Germinal center (tissue), 1 donor: ENCODE data around the gene WDR33.
A peak's percentile ranks its signal among the peaks of the same experiment; 100 is the strongest.

Experiments
- DNase-seq: peaks from one replicate; pipeline ENCODE4 v3.0.0; 2012; ENCODE audit warnings: mixed read lengths, low spot score

Gene WDR33

DNA sequence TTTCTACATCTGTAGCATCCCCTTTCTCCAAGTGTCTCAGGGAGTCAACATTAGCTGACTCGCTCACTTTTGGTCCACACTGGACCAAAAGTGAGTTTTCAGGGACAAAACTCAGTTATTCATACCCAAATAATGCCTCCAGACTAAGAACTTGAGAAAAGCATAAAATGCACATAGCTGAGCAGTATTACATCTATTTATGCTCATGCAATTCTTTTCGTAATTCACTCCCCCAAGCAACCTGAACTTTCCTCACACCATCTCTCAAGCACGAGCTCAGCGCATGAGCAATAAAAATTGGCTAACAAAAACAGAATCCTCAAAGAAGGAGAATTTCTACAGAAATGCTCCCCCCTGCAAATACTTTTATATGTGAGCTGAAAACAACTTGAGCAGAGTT, 92.7 kb downstream of the WDR33 start:
- DNase-seq = no peak

DNA sequence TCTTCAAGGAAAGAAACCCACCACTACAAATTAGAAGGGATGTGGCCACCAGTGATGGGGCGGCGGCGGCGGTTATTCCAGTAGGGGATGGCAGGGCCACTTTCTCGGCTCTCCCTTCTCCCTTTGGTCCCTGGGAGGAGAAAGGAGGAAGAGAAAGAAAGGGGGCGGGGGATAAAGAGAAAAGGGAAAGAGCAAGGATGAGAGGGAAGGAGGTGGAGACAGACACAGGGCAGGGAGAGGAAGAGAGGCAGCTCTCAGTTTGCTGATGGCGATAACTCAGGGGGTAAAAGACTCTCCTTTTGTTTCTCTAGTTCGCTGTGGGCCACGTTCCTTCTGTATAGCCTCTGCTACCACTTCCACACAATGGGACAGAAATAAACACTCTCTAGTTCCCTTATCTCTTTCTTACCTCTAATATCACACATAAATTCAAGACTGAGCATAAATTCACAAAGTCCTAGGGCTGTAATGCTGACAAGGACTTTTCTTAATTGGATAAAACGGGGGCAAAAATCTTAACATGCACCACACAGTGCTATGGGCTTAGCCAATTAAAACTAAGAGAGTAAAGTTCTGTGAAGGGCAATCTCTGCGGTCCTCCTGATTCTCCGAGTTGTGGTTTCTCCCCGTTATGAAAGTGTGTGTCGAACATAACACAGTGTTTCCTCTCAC, 95.1 kb downstream of the WDR33 start:
- DNase-seq = no peak

DNA sequence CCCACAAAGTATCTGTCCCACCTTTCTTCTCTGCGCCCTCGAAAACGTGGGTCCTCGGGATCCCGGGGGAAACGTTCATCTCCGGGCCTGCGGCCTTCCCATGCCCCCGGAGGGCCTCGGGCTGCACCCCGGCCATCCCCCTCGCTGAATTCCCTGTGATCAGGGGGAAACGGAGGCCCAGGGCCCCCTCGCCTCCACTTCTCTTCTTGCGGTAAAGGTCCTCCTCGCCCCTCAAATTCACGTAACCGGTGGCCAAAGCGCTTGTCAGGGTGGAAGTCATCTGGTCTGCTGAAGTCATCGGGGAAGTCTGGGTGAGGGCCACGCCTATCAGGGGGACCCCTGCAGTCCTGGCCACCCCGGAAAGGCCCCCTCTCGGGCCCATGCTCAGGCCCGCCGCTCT, 97.4 kb downstream of the WDR33 start:
- no peak for DNase-seq

DNA sequence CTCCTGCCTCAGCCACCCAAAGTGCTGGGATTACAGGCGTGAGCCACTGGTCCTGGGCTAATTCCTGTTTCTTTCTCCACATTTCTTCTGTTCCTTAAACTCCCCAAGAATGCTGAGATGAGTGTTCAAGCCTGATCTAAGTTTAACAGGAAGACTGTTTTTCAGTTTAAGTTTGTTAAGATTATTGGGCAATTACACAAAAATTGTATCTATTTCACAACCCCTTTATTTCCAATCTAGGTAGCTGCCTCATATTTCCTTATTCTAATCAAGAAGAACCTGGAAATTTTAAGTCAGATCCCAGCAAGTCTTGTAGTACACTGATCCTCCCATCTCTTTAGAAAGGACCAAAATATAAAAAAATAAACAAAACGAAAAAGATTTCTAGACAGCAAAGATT, 98.0 kb downstream of the WDR33 start:
- no peak for DNase-seq

DNA sequence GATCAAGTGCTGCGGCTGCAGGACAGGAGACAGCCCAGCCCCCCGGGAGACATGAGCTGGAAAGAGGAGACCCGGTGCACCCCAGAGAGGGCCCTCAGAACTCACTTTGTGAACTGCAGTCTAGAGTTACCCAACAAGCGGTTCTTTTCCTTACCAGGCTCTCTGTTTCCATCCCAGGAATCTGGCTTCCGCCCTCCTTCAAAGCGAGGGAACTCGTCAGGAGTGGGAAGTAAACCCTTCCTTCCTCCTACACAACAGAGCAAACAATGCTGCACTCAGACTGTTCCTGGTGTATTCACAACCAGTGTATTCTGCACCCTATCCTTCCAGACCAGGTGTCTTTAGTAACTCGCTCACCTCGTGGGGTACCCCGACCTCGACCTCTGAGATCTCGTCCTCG, 101.6 kb downstream of the WDR33 start:
- no peak for DNase-seq

DNA sequence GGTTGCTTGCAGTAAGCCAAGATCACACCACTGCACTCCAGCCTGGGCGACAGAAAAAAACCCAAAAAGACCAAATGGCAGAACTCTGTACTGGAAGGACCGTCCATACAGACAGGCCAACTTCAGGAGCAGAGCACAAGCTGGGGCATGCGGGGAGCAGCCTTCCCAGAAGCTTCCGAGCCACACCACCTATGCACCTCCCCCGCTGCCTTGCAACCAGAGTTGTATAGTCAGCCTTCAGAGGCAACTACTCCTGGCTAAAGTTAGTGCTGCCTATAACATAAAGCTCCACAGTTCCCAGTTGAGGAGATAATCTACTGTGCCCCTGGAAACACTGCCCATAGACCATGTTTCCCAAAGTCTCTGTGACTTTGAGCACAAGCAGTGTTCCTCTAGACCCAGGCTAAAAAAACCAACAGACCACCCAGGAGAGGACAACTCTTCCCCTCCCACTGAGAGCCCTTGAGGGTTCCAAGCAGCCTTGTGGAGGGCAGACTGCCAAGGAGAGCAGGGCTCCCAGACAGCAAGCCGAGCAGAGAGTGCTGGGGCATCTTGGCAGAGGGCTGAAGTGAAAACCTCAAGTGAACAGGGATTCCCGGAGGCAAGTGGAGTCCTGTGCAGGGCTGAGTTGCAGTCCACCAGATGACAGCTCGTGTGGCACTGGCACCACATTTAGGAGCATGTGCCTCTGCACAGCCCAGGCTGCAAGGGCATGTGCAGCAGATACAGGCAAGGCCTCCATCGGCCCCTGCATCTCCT, 102.9 kb downstream of the WDR33 start:
- no peak for DNase-seq

DNA sequence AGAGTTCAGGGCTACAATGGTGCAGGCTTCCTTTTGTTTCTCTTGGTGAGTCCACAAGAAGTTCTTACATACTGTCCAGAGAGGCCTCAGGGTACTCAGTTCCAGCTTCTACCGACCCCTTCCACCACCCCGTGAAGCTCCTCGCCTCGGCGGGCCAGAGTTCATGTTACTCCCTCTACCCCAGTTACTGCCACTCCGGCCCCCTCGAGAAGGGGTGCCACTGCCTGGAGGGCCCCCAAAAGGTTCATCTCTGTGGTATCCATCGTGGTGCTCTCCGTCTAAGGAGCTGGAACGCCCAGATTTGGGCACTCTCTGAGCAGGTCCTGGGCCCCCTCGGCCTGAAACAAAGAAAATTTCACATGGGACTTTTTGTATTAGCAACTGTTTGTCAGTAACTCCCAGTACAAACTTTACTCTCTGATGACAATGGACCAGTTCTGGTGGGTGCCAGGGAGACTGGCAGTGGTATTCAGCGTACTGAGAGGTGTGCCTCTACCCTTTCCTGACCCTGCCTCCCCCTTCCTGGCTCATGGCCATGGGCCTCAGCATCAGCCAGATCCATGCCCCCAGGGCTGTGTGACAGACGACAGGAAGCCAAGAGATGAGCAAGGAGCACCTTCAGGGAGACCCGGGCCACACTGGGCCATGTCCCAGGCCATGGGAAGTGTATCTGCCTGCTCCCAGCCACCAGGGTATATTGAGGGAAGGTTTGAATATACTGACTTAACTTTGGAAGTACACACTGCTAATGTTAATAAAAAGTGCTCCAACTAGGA, 104.6 kb downstream of the WDR33 start:
- DNase-seq = no peak

DNA sequence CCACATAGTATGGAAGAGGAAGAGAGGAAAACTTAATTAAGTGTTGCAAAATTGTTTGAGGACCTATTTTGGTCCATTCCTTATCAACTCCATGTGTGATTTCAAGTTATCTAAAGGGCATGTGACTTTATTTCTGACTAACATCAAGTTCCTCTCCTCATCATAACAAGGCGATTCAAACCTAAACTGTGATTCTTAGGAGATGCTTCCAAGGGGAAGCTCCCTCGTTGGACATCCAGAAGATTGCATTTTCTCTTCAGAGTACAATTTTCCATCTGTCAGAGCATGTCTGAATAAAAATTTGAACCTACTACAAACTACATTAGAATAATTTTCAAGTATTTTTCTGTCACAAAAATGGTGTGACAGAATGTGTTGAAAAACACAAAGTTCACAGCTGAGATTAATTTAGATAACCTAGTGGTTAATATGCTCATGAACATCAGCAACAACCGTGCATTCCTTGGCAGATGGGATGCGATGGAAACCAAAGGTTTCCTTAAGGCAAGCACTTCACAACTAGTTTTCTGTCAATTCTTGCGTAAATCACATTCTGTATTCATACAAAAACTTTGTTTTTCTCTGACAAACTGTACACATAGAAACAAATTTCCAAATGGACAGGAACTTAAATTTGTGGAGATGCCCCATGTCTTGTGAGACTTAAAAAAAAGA, 105.4 kb downstream of the WDR33 start:
- DNase-seq = no peak

DNA sequence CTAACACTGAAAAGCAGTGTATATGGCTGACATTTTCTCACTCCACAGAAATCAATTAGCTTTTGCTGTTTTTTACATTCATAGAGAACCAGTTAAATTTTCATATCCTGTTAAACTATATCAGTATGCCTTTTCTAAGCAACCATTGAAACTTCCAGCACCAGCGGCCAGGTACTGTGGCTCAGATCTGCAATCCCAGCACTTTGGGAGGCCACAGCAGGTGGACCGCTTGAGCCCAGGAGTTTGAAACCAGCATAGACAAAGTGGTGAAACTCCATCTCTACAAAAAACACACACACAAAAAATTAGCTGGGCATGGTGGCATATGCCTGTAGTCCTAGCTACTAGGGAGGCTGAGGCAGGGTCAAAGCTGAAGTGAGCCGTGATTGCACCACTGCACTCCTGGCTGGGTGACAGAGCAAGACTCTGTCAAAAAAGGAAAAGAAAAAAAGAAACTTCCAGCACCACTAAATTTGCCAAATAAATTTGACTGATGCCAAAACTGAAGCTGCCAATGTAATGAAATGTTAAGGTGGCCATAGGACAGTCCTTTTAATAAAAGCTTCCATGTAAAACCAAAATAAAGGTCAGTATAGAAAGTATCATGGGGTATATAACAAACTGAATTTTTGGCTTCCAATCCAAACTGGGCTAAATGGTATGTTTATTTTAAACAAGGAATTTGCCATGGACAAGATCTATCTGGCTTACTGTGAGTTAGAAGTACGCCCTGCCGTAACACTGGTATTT, 106.2 kb downstream of the WDR33 start:
- DNase-seq = no peak

DNA sequence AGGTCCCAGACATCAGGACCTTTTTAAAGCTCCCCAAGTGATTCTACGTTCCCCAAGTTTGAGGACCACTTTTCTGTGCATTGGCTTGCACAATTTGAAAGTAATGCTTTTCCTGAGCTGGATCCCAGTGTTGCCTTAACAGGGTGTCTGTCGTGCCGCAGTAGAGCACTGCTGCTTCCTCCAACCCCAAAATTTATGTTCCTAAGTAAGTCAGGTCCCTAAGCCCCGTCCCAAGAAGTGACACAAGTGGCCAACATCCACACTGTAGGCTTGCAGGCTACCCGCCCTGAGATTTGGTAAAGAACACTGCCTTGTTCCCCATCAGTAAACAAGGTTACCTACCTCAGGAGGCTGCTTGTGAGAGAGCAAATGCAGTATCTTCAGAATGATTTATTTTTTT, 107.7 kb downstream of the WDR33 start:
- no peak for DNase-seq

DNA sequence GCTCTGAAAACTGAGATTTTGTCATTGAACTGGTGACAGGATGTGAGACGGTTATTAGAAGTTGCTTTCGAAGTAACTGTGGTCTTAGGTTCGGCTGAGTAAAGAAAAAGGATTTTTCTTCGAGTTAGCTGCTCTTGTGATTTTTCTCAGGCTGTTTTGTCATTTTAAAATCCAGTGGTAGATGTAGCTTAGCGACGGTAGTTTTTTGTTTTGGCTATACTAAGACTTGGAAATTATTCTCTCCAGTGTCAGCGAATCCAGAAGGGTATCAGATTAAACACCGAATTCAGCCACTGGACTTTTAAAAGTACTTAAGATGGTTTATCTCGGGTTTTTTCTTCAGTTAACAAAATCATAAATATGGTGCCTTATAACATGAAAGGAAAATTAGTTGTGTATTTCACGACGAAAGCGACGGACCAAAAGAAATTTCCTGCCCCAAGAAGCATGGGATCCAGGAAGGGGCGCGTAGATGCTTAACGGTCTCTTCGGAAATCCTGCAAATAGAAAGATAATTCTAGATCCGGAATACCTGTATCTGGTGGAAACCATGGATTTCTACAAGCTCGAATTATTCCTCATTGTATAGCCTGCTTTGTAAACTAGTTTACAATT, 108.5 kb downstream of the WDR33 start:
- no peak for DNase-seq

DNA sequence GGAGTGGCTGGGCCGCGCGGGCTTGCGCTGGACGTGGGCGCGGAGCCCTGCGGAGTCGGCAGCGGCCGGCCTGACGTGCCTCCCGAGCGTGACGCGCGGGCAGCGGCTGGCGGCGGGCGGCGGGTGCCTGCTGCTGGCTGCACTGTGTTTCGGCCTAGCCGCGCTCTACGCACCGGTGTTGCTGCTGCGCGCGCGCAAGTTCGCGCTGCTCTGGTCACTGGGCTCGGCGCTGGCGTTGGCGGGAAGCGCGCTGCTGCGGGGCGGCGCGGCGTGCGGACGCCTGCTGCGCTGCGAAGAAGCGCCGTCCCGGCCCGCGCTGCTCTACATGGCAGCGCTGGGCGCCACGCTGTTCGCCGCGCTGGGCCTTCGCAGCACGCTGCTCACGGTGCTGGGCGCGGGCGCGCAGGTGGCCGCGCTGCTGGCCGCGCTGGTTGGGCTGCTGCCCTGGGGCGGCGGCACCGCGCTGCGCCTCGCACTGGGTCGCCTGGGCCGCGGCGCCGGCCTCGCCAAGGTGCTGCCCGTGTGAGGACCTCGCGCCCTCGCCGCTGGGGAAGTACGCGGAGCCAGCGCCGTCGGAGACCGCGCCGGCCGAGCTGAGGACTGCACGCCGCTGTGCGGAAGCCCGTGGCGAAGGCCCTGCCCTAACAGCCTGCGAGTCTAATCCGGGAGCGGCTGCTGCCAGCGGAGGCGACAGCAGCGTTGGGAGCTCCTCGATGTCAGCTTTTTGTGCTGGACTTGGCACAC, 109.1 kb downstream of the WDR33 start:
- peak; percentile 87 for DNase-seq

DNA sequence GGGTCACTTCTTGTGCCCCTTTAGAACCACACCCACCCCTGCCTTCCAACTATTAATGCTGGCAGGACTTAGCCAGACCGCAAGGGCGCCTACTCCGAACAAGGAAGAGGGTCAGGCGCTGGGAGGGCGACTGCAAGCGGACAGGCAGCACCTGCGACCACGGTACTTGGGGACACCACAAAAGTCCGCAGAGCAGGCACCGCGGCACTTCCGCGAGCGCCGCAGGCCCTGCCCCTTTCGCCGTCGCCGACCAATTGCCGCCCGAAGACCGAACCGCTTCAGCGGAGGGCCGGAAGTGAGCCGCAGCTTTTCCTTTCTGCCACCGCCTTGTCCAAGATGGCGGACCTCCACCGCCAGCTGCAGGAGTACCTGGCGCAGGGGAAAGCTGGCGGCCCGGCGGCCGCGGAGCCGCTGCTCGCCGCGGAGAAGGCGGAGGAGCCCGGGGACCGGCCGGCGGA, 109.7 kb downstream of the WDR33 start, which contains the start of gene SFT2D3:
Gene SFT2D3 (plus strand): TSS at position 305 of the 458 bp plus-strand sequence. CDS start 32 bp downstream, at position 337.
- peak; percentile 94 for DNase-seq

DNA sequence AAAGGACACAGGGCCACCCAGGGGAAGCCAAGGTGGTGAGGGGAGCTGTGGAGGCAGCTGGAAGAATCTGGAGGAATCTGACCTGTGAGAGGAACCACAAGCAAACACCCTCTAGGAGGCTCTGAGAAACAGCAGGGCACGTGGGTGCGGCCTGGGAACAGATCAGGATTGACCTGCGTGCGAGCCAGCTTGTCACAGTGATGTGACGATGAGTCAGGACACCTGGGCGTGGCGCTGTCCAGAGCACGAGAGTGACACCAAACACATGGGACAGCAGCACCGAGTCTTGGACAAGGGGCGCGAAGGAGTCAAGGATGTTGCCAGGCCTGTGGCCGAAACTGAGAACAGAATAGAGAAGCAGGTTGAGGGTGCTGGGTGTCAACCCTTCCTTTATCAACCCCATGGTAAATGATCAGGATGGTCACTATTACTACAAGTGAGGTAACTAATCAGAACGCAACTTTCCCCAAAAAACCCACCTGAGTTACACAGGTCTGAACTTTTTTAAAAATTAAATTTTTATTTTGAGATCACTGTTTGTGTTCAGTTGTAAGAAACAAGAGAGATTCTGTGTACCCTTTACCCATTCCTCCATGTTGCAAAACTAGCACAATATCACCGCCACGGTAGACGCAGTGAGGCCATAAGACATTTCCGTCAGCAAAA, 110.3 kb downstream of the WDR33 start:
- peak; percentile 64 for DNase-seq

DNA sequence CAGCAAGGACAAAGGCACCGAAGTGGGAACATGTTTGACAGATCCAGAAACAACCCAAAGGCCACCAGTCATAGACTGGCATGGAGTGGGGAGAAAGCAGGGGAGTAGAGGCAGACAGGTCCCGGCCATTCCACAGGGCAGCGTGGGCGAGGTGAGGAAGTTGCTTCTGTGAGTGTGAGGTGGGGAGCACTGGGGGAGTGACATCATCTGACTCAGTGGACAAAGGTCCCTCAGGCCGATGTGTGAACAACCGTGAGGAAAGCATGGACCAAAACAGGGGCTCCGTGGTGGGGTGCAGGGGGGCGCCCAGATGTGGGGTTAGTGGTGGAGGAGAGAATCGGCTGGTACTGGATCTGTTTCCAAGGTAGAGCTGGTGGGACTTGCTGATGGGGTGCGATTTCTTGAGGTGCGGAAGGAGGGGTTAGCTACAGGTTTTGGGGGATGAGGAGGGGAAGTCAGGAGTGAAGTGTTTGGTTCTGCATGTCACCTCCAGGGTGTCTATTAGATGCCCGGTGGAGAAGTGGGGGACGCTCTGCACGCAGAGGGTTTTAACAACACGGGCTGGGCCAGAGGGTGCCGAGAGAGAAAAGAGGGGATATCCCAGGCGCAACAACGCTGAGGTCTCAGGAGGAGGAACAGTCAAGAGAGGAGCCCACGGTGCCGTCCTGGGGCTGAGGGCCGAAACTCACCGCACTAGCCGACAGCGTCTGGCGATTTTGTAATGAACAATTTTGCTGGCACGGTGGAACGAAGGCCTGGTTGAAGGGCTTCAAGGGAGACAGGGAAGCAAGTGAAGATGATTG, 112.2 kb downstream of the WDR33 start:
- no peak for DNase-seq

DNA sequence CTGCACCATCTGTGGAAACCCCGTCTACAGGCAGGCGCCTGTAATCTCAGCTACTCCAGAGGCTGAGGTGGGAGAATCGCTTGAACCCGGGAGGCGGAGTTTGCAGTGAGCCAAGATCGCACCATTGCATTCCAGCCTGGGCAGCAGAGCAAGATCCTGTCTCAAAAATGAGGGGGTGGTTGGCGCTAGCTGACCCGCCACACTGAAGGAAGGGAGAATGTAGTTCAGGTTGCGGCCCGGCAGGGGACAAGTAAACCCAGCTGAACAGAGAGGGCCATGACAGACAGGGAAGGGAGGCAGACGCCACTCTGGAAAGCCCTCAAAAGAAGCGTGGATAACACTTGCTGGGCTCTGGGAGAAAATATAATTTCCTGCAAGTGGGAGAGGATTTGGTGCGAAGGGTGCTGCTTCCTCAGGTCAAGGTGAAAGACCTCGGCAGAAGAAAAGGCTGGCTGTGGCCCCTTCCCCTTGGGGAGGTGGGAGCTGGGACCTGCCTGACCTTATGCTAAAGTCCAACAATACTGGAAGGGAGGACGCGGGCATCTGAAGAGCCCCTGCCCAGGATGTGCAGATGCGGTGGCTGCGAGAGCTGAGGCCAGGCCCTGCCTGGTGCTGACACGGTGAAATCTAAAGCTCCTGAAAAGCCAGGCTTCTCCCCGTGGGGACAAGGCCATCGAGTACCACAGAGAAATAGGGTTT, 113.3 kb downstream of the WDR33 start:
- DNase-seq = no peak

DNA sequence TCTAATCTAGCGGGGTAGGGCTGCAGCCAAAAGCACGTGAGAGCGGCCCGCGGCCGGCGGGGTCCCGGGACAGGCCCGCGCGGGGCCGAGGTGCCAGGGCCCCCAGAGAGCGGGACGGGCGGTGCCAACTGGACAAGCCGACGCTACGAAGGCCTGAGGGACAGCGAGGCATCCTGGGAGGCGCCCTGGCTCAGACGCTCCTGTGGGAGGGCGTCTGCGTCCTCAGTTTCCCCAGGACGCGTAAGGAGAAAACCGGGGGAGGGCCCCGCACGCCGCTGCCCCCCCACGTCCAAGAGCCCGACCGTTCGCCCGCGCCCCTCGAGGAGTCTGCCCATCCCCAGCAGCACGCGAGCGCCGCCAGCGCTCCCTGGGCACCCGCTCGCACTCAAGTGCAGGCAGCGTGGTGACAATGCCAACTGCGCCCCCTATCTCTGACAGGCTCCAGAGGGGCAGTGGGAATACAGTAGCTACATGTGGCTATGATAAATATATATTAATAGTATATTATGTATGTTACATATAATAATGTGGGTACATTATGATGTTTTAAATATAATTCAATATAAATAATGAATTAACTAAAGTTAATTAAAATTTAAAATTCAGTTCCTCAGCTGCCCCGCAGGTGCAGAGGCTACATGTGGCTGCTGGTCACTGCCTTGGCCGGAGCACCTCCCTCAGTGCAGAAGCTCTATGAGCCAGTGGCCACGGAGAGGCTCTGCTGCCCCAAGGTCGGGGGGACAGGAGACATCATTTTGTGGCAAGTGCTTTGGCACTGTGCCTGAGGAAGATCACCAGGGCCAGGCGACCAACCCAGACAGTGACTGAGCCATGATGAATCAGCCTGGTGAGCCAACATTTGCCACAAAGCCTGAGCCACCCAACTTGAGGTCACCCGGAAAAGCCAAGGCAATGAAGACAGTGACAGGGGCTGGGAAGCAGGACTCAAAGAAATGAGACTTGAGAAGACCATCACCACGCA, 115.2 kb downstream of the WDR33 start:
- DNase-seq = peak; percentile 64
